ENCODE results near the gene AIFM3. TPM values are rescaled to one million over a fixed set of nuclear protein-coding genes. Genes with fewer than 3 reads are reported as not detected.
A peak's percentile ranks its signal among the peaks of the same experiment; 100 is the strongest.
"Not testable (repeated sequence)": the region's sequence is repeated elsewhere in the genome, so short reads cannot be mapped to it uniquely, and the experiment has no call there.

AIFM3 gene
- total RNA-seq, 1 donor from 2014 or later: 1.3 TPM

- ATAC-seq (ENCODE audit: low read depth) (no peak), DNase-seq (no peak)
- TF ChIP-seq CTCF (IDR thresholded peaks at IDR 0.05): no peak
- peaks cover 42% of the 10 kb centered on the region for H3K4me1 Mint-ChIP-seq
- intact Hi-C loops (cut with micrococcal nuclease): no loop called here
- POLR2A ChIA-PET: interaction anchor here (1.2 kb wide), 1 partner anchor 11 kb away, joined by 10 read pairs; the partner anchor contains the start of gene LZTR1
- H3K36me3 Mint-ChIP-seq (ENCODE audit: low read depth): no peaks in the 10 kb centered on the region
- no peaks in the 10 kb centered on the region for H3K27me3 Mint-ChIP-seq
- CTCF ChIA-PET: interaction anchor here (0.7 kb wide), 1 partner anchor 33 kb away, joined by 3 read pairs; no protein-coding TSS in a partner anchor
- no peaks in the 10 kb centered on the region for H3K9me3 Mint-ChIP-seq
- H3K4me3 Mint-ChIP-seq: no peak overlapping the region
- peak overlapping the region; percentile 16 for H3K27ac Mint-ChIP-seq
Observed at GRCh38 chr22:20970939-20971657, 4.0 kb downstream of the AIFM3 start.

GRCh38 chr22:20972014-20972694 is 5.1 kb downstream of the AIFM3 start:
- ATAC-seq (ENCODE audit: low read depth); H3K4me3 Mint-ChIP-seq; H3K9me3 Mint-ChIP-seq; H3K36me3 Mint-ChIP-seq (ENCODE audit: low read depth); DNase-seq; intact Hi-C loops (cut with micrococcal nuclease); H3K27me3 Mint-ChIP-seq: not testable (repeated sequence)
- peak overlapping the region; percentile 3 for H3K27ac Mint-ChIP-seq
- H3K4me1 Mint-ChIP-seq: peaks cover 38% of the 10 kb centered on the region
- ChIA-PET CTCF (interaction anchor here (0.7 kb wide), 1 partner anchor 34 kb away, joined by 3 read pairs; no protein-coding TSS in a partner anchor), POLR2A (interaction anchor here (0.7 to 1.2 kb wide), 3 partner anchors 10 to 209 kb away, joined by 4 to 10 read pairs (median 4); partner anchors contain the start of gene LZTR1)

- Mint-ChIP-seq H3K27ac (no peak overlapping the region), H3K4me1 (peaks cover 30% of the 10 kb centered on the region), H3K27me3 (no peaks in the 10 kb centered on the region), H3K4me3 (no peak overlapping the region), H3K9me3 (no peaks in the 10 kb centered on the region), H3K36me3 (ENCODE audit: low read depth) (no peaks in the 10 kb centered on the region)
- POLR2A ChIA-PET: interaction anchor here (0.7 to 1.4 kb wide), 2 partner anchors 9 to 28 kb away, joined by 4 to 5 read pairs; partner anchors contain the start of gene LZTR1
- CTCF ChIA-PET: no interaction called here
- no peak for ATAC-seq (ENCODE audit: low read depth)
- intact Hi-C loops (cut with micrococcal nuclease): no loop called here
- TF ChIP-seq CTCF (IDR thresholded peaks at IDR 0.05): no peak
- DNase-seq: no peak
Observed at GRCh38 chr22:20972933-20973577, 6.0 kb downstream of the AIFM3 start.

- Mint-ChIP-seq H3K9me3 (peaks cover 2% of the 10 kb centered on the region), H3K4me1 (peaks cover 24% of the 10 kb centered on the region), H3K36me3 (ENCODE audit: low read depth) (no peaks in the 10 kb centered on the region), H3K27me3 (no peaks in the 10 kb centered on the region), H3K27ac (no peak overlapping the region), H3K4me3 (no peak overlapping the region)
- no peak for DNase-seq
- CTCF ChIA-PET: interaction anchor here (0.9 kb wide), 1 partner anchor 11 kb away, joined by 3 read pairs; no protein-coding TSS in a partner anchor
- intact Hi-C loops (cut with micrococcal nuclease): no loop called here
- no peak for ATAC-seq (ENCODE audit: low read depth)
- no peak for TF ChIP-seq CTCF (IDR thresholded peaks at IDR 0.05)
- POLR2A ChIA-PET: interaction anchor here (1.4 kb wide), 1 partner anchor 8 kb away, joined by 5 read pairs; the partner anchor contains the start of gene LZTR1
Observed at GRCh38 chr22:20973634-20974286, 6.7 kb downstream of the AIFM3 start.

- H3K4me3 Mint-ChIP-seq: no peak overlapping the region
- POLR2A ChIA-PET: no interaction called here
- CTCF ChIA-PET: interaction anchor here (0.9 kb wide), 1 partner anchor 11 kb away, joined by 3 read pairs; no protein-coding TSS in a partner anchor
Observed at GRCh38 chr22:20974336-20974955, 7.4 kb downstream of the AIFM3 start.

More at GRCh38 chr22:20974336-20974955, 7.4 kb downstream of the AIFM3 start:
- peaks cover 26% of the 10 kb centered on the region for H3K4me1 Mint-ChIP-seq
- H3K36me3 Mint-ChIP-seq (ENCODE audit: low read depth): no peaks in the 10 kb centered on the region
- ATAC-seq (ENCODE audit: low read depth): no peak
- H3K27ac Mint-ChIP-seq: no peak overlapping the region
- H3K9me3 Mint-ChIP-seq: peaks cover 2% of the 10 kb centered on the region
- no peak for TF ChIP-seq CTCF (IDR thresholded peaks at IDR 0.05)
- intact Hi-C loops (cut with micrococcal nuclease): no loop called here
- H3K27me3 Mint-ChIP-seq: no peaks in the 10 kb centered on the region
- DNase-seq: no peak
